WTC11 (cell line): ENCODE measurements around the gene SHROOM1.

Experiments used
- CTCF ChIP-seq: fragments of 200-600 bp; IDR thresholded peaks from 2 replicates; pipeline ENCODE4 v1.8.0; 2022; ENCODE audit warnings: antibody characterized with exemption
- E2F4 ChIP-seq: sonication (generic); formaldehyde crosslinking; IDR thresholded peaks from 2 replicates; pipeline ENCODE4 v1.8.1; 2022; ENCODE audit warnings: low read depth, mild to moderate bottlenecking, moderate library complexity, missing genetic modification reagents, borderline replicate concordance
- FOXJ3 ChIP-seq: sonication (generic); formaldehyde crosslinking; IDR thresholded peaks from 2 replicates; pipeline ENCODE4 v1.9.0; 2021; ENCODE audit warnings: missing genetic modification reagents, mild to moderate bottlenecking, borderline replicate concordance
- NFE2L1 ChIP-seq: sonication (generic); formaldehyde crosslinking; IDR thresholded peaks from 2 replicates; pipeline ENCODE4 v1.8.1; 2023; ENCODE audit warnings: missing genetic modification reagents

GRCh38 chr5:132824426-132824825, 6.0 kb downstream of the SHROOM1 start:
- no peak for TF ChIP-seq E2F4
- no peak for TF ChIP-seq FOXJ3 (CRISPR knock-in tag)
- TF ChIP-seq NFE2L1 (CRISPR knock-in tag): no peak
- no peak for TF ChIP-seq CTCF
